ENCODE measurements around the gene KCNC1.

DNA sequence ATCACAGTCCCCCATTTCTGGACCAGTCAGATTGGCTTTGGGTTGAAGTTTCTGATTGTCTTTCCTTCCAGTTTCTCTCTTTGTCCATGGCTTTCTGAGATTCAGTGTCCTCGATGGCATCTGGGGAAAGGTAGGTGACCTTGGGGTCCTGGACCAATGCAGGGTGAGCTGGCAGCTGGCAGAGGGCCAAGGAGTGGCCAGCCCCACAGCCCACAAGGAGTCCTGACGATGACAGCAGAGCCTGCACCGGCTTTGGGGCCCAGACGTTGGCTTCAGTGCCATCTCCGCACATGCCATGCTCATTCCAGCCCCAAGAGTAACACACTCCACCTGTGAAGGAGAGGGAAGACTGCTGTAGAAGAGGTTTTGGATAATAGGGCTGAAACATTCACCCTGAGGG lies 53.5 kb downstream of the KCNC1 start:
- TF ChIP-seq, protein P1, sequence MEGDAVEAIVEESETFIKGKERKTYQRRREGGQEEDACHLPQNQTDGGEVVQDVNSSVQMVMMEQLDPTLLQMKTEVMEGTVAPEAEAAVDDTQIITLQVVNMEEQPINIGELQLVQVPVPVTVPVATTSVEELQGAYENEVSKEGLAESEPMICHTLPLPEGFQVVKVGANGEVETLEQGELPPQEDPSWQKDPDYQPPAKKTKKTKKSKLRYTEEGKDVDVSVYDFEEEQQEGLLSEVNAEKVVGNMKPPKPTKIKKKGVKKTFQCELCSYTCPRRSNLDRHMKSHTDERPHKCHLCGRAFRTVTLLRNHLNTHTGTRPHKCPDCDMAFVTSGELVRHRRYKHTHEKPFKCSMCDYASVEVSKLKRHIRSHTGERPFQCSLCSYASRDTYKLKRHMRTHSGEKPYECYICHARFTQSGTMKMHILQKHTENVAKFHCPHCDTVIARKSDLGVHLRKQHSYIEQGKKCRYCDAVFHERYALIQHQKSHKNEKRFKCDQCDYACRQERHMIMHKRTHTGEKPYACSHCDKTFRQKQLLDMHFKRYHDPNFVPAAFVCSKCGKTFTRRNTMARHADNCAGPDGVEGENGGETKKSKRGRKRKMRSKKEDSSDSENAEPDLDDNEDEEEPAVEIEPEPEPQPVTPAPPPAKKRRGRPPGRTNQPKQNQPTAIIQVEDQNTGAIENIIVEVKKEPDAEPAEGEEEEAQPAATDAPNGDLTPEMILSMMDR (IDR thresholded peaks at IDR 0.05; ENCODE audit: low read depth, low read length) = no peak
- TF ChIP-seq EZH2phosphoT487 (IDR thresholded peaks at IDR 0.05; ENCODE audit: low read depth) = no peak
